CD4-positive, alpha-beta T cell treated with Interleukin-6 at 100 ng/mL for 8 hours (primary cell): ENCODE data around the gene PLSCR3.

Source experiments
- DNase-seq: peaks from one replicate; pipeline ENCODE4 v3.0.0-alpha.2; 2020; ENCODE audit warnings: mixed read lengths, low spot score

Gene PLSCR3

GRCh38 chr17:7405350-7406234 lies 11.3 kb upstream of the PLSCR3 start:
- DNase-seq, result no peak

GRCh38 chr17:7404737-7405349 lies 10.5 kb upstream of the PLSCR3 start:
- DNase-seq, result peak; percentile 59

GRCh38 chr17:7403977-7404736 lies 9.8 kb upstream of the PLSCR3 start, which contains the start of gene TMEM256:
TMEM256 (minus strand) TSS chr17:7404097; CDS start chr17:7404084, 13 bp downstream.
- DNase-seq, result peak; percentile 97

GRCh38 chr17:7403727-7403976 lies 9.3 kb upstream of the PLSCR3 start:
- DNase-seq, result no peak

- DNase-seq, result no peak
Observed at GRCh38 chr17:7403043-7403726, 8.9 kb upstream of the PLSCR3 start.

- no peak for DNase-seq
Observed at GRCh38 chr17:7398612-7399011, 4.3 kb upstream of the PLSCR3 start.

- no peak for DNase-seq
Observed at GRCh38 chr17:7396147-7396546, 1.8 kb upstream of the PLSCR3 start.

- DNase-seq, result peak; percentile 59
Observed at GRCh38 chr17:7393613-7394451, 493 bp downstream of the PLSCR3 start.

- no peak for DNase-seq
Observed at GRCh38 chr17:7392696-7393612, 1.4 kb downstream of the PLSCR3 start.

GRCh38 chr17:7391307-7391706 lies 3.0 kb downstream of the PLSCR3 start:
- no peak for DNase-seq

- no peak for DNase-seq
Observed at GRCh38 chr17:7389924-7390910, 4.1 kb downstream of the PLSCR3 start.

GRCh38 chr17:7388856-7389255 lies 5.5 kb downstream of the PLSCR3 start:
- DNase-seq, result no peak

- DNase-seq, result no peak
Observed at GRCh38 chr17:7384489-7385081, 9.7 kb downstream of the PLSCR3 start.

GRCh38 chr17:7383742-7384488 lies 10.4 kb downstream of the PLSCR3 start:
- peak; percentile 80 for DNase-seq

GRCh38 chr17:7383371-7383741 lies 11.0 kb downstream of the PLSCR3 start:
- no peak for DNase-seq

GRCh38 chr17:7382901-7383300 lies 11.4 kb downstream of the PLSCR3 start:
- DNase-seq, result no peak

- no peak for DNase-seq
Observed at GRCh38 chr17:7380855-7381683, 13.3 kb downstream of the PLSCR3 start, which contains the start of gene TNK1. TNK1 (plus strand) TSS chr17:7381089; CDS start chr17:7382927, 1,838 bp downstream.
